H7 (cell line): ENCODE results near the gene CXCL17. TPM values are rescaled to one million over a fixed set of nuclear protein-coding genes. Genes with fewer than 3 reads are reported as not detected.
"Not testable (repeated sequence)": the region's sequence is repeated elsewhere in the genome, so short reads cannot be mapped to it uniquely, and the experiment has no call there.

Source experiments
- DNase-seq: peaks from one replicate; pipeline ENCODE4 v3.0.0; 2012
- H3K27me3 ChIP-seq: 2 replicates; pipeline ENCODE4 v1.6.0; 2011; ENCODE audit warnings: mild to moderate bottlenecking, low read length; ENCODE audit not compliant: control insufficient read depth, insufficient read depth
- H3K36me3 ChIP-seq: replicated peaks from 2 replicates; pipeline ENCODE4 v1.5.1; 2011; ENCODE audit warnings: low read length; ENCODE audit not compliant: control insufficient read depth, insufficient read depth
- H3K4me3 ChIP-seq: 2 replicates; pipeline ENCODE4 v1.5.1; 2011; ENCODE audit warnings: low read depth, mild to moderate bottlenecking, control low read depth, low read length, moderate library complexity; ENCODE audit not compliant: insufficient read depth
- total RNA-seq: library from RNA; depleted of rRNA; stranded (reverse); fragments of >200 nt; shearing (Covaris generic); gene quantifications from 2 replicates; pipeline ENCODE4 v1.2.3, GENCODE V29; 2014

CXCL17 gene
- total RNA-seq, 1 experiment from 2014 or later, result not detected

- peak; percentile 62 for DNase-seq
- Histone ChIP-seq H3K36me3 (no peaks in the 10 kb centered on the region), H3K4me3 (no peak overlapping the region), H3K27me3 (no peaks in the 10 kb centered on the region)
These were observed 29.0 kb upstream of the CXCL17 start for GRCh38 chr19:42471554-42472249.

DNA sequence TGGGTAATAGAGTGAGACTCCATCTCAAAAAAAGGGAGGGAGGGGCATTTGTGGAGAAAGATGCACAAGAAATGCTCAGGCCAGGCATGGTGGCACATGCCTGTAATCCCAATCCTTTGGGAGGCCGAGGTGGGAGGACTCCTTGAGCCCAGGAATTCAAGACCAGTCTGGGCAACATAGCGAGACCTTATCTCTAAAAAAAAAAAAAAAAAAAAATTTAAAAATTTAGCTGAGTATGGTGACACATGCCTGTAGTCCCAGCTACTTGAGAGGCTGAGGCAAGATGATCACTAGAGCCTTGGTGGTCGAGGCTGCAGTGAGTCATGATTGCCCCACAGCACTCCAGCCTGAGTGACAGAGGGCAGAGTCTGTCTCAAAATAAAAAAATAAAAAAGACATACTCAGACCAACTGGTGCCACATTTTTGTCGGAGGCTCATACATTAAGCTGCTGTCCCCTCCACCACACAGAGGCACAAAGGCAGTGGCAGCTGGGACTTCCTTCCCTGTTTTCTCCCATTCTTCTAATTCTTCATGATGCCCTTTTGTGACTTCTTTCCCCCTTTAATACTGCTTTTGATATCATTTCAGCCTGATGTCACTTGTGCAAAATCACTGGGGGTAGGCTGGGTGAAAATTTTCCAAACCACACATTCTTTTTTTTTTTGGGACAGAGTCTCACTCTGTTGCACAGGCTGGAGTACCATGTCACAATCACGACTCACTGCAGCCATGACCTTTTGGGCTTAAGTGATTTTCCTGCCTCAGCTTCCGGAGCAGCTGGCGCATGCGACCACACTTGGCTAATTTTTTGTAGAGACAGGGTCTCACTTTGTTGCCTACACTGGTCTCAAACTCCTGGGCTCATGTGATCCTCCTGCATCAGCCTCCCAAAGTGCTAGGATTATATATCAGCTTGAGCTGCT lies 26.8 kb upstream of the CXCL17 start:
- Histone ChIP-seq H3K36me3 (no peaks in the 10 kb centered on the region), H3K4me3 (no peak overlapping the region), H3K27me3 (no peaks in the 10 kb centered on the region)
- no peak for DNase-seq

DNA sequence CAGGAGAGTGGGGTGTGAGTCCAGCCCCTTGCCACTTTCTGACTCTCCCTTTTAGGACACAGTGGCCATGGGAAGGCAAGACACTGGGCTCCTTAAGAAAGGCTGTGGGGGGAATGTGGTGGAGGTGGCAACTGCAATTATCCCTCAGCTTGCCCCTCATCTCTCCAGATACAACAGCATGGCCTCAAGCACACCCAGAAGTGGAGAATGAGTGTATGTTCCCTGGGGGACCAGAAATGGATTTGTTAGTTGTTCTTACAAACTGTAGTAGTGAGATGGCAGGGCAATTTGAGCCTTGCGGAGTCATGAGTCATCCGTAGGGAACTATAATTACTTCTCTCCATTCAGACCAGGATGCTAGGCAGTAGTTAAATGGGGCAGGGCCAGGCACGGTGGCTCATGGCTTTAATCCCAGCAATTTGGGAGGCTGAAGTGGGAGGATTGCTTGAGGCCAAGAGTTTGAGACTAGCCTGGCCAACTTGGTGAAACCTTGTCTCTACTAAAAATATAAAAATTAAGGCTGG lies 25.6 kb upstream of the CXCL17 start:
- no peaks in the 10 kb centered on the region for H3K36me3 ChIP-seq
- no peak overlapping the region for H3K4me3 ChIP-seq
- DNase-seq, result no peak
- H3K27me3 ChIP-seq, result no peaks in the 10 kb centered on the region

- no peaks in the 10 kb centered on the region for H3K27me3 ChIP-seq
- DNase-seq, result no peak
- no peaks in the 10 kb centered on the region for H3K36me3 ChIP-seq
- H3K4me3 ChIP-seq, result no peak overlapping the region
These were observed 24.5 kb upstream of the CXCL17 start for GRCh38 chr19:42467183-42467760.

DNA sequence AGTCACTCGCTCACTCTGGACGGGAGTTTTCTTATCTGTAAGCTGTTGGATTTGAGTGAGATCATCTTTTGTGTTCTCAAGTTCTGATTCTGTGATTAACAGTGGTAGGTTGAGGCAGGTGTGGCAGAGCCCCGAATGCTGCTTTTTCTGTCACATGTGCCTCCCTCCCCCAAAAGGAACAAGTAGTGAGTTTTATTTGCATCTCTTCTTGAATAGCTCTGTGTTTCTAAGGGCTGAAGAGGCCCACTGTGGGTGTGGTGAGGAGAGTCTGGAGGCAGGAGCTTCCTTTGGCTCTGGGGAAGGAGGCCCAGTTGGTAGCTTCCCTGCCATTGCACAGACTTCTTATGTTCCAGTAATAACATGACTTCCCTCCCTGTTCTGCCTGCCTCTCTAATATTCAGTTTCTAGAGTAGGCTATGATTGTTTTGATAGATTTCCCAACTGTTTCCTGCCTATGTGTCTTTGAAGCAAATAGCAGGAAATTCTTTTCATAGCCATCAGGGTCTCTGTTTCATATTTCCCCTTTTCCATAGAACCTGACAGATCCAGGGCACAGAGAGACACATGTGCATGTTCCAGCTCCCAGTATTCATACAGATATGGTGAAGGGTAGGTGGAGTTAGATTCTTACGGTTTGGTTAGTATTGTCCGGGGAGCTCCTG lies 23.9 kb upstream of the CXCL17 start:
- no peak for DNase-seq
- Histone ChIP-seq H3K4me3 (no peak overlapping the region), H3K27me3 (no peaks in the 10 kb centered on the region), H3K36me3 (no peaks in the 10 kb centered on the region)

DNA sequence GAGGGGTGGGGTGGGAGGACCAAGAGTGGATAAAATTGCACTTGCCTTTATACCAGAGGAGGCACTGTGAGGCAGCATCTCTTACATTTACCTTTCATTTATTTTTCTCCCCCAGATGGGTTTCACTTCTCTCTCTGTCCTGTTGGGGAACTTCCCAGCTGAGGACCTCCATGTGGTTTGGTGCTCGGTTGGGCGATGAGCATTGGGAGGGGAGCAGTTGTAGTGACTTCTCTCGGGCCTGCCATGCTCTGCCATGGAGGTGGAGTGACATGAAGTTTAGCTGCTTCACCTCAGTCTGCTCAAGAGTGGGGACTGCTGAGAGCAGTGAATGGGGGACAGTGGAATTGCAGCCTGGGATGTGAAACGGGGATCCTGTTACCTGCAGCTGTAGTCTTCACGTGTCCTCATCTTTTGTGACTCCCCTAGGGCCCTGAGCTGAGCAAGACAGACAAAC lies 23.1 kb upstream of the CXCL17 start:
- H3K27me3 ChIP-seq, result no peaks in the 10 kb centered on the region
- H3K36me3 ChIP-seq, result no peaks in the 10 kb centered on the region
- no peak overlapping the region for H3K4me3 ChIP-seq
- DNase-seq, result peak; percentile 47

- H3K27me3 ChIP-seq, result no peaks in the 10 kb centered on the region
- no peak overlapping the region for H3K4me3 ChIP-seq
- DNase-seq, result no peak
- H3K36me3 ChIP-seq, result no peaks in the 10 kb centered on the region
These were observed 19.1 kb upstream of the CXCL17 start for GRCh38 chr19:42461700-42462324.

DNA sequence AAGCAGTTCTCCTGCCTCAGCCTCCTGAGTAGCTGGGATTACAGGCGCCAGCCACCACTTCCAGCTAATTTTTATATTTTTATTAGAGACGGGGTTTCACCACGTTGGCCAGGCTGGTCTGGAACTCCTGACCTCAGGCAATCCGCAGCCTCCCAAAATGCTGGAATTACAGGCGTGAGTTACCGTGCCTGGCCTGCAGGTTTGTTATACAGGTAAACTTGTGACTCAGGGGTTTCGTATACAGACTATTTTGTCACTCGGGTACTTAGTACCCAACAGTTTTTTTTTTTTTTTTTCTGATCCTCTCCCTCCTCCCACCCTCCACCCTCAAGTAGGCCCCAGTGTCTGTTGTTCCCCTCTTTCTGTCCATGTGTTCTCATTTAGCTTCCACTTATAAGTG lies 18.5 kb upstream of the CXCL17 start:
- H3K36me3 ChIP-seq, H3K4me3 ChIP-seq, DNase-seq, H3K27me3 ChIP-seq: not testable (repeated sequence)

GRCh38 chr19:42459926-42460325 lies 17.2 kb upstream of the CXCL17 start:
- H3K27me3 ChIP-seq, result no peaks in the 10 kb centered on the region

GRCh38 chr19:42455621-42456081 lies 12.9 kb upstream of the CXCL17 start:
- DNase-seq, result no peak
- Histone ChIP-seq H3K27me3 (no peaks in the 10 kb centered on the region), H3K4me3 (no peak overlapping the region), H3K36me3 (no peaks in the 10 kb centered on the region)

More at GRCh38 chr19:42459926-42460325, 17.2 kb upstream of the CXCL17 start:
- no peak overlapping the region for H3K4me3 ChIP-seq
- DNase-seq, result no peak
- no peaks in the 10 kb centered on the region for H3K36me3 ChIP-seq

DNA sequence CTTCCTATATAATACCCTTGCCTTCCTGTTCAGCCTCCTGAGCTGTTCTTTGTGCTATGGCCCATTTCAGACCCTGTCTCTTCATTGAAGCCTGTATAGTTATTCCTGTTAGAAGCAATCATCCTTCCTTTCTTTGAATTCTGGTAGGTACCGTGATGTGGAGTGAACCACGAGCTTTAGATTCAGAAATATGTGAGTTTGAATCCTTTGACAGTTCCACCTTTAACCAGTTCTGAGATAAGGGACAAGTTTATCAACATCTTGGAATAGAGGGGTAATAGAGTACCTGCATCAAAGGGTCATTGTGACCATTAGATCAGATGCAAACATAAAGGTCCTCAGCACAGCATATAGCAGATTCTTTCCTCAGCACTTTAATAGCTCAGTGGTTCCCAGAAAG lies 12.3 kb upstream of the CXCL17 start:
- Histone ChIP-seq H3K27me3 (no peaks in the 10 kb centered on the region), H3K36me3 (no peaks in the 10 kb centered on the region), H3K4me3 (no peak overlapping the region)
- DNase-seq, result no peak

DNA sequence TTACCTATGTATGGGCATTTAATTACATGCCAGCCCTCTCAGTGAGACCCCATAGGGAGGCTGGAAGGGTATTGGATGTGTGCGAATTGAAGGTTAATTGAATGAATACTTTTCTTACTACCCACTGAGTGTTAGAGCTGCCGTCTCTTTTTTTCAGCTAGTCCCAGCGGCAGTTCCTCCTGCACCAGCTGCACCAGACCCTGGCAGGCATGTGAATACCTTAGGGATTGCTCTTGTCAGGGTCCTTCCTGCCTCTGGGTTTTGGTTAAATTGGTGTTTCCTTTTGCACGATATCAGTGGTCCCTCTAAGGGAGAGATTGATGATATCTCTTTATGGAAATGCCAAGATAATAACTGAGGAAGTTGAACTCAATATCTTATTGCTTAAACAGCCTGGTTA lies 9.8 kb upstream of the CXCL17 start:
- no peaks in the 10 kb centered on the region for H3K27me3 ChIP-seq

DNA sequence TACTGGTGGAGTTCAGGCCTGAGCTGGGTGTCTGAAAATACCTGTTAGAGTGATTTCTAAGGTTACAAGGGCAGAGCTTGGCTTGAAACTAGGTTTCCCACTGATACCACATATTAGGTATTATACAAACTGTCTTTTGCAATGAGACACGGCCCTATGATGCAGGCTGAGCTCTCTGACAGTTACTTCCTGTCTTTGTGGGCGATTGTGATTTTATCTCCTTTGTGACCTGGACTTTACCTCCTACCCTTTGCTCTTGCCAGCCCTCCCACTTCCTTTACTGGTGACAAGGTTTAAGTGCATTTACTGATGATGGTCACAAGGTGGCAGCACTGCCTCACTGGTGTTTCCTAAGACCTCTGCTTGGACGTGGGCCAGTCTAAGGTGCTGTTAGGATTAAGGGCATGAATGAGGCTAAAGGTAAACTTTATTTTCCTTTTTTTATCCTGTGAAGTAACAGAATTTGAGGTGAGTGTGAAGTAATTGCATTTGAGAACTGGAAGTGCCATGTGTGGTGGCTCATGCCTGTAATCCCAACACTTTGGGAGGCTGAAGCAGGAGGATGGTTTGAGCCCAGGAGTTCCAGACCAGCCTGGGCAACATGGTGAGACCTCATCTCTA lies 7.7 kb upstream of the CXCL17 start:
- H3K36me3 ChIP-seq, result no peaks in the 10 kb centered on the region
- peak; percentile 80 for DNase-seq
- no peaks in the 10 kb centered on the region for H3K27me3 ChIP-seq
- H3K4me3 ChIP-seq, result no peak overlapping the region

More for the DNA sequence above, 9.8 kb upstream of the CXCL17 start:
- H3K36me3 ChIP-seq, result no peaks in the 10 kb centered on the region
- H3K4me3 ChIP-seq, result no peak overlapping the region
- no peak for DNase-seq
